ACC112 (cell line): ENCODE results near the gene ZNF317.

Source experiments
- H2AFZ ChIP-seq: fragments of 200-600 bp; sonication (generic); one replicate; pipeline ENCODE4 v1.6.0; 2017; ENCODE audit warnings: antibody characterized with exemption, low read length; ENCODE audit not compliant: unreplicated experiment
- H3K27ac ChIP-seq: fragments of 200-600 bp; sonication (generic); 2 replicates; pipeline ENCODE4 v1.5.1; 2014; ENCODE audit warnings: low read depth, mild to moderate bottlenecking, antibody characterized with exemption, low read length, moderate library complexity
- H3K27me3 ChIP-seq: fragments of 200-600 bp; sonication (generic); 2 replicates; pipeline ENCODE4 v1.6.1; 2014; ENCODE audit warnings: mild to moderate bottlenecking, antibody characterized with exemption, low read length, moderate library complexity, mixed read lengths; ENCODE audit not compliant: insufficient read depth
- H3K36me3 ChIP-seq: fragments of 200-600 bp; sonication (generic); 2 replicates; pipeline ENCODE4 v1.6.1; 2016; ENCODE audit warnings: mild to moderate bottlenecking, antibody characterized with exemption, low read length, moderate library complexity, mixed read lengths; ENCODE audit not compliant: insufficient read depth
- H3K4me1 ChIP-seq: fragments of 200-600 bp; sonication (generic); one replicate; pipeline ENCODE4 v1.6.1; 2016; ENCODE audit warnings: low read length, mixed read lengths; ENCODE audit not compliant: insufficient read depth, unreplicated experiment, control insufficient read depth
- H3K4me3 ChIP-seq: fragments of 200-600 bp; sonication (generic); 2 replicates; pipeline ENCODE4 v1.5.1; 2014; ENCODE audit warnings: mild to moderate bottlenecking, low read depth, low read length
- H3K79me2 ChIP-seq: fragments of 200-600 bp; sonication (generic); one replicate; pipeline ENCODE4 v1.6.0; 2016; ENCODE audit warnings: low read length; ENCODE audit not compliant: control insufficient read depth, unreplicated experiment, insufficient read depth

The ZNF317 gene

DNA sequence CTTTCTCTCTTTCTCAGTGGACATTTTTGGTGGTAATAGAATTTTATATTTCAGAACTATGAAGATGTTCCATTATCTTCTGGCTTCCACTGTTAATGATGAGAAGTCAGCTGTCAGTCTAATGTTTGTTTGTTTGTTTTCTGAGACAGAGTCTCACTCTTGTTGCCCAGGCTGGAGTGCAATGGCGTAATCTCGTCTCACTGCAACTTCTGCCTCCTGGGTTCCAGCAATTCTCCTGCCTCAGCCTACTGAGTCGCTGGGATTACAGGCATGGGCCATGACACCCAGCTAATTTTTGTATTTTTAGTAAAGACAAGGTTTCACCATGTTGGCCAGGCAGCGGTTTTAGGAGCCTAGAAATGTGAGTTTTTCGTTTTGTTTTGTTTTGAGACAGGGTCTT lies 4.7 kb downstream of the ZNF317 start:
- H2AFZ ChIP-seq, result no peak overlapping the region
- peaks cover 30% of the 10 kb centered on the region for H3K36me3 ChIP-seq
- H3K27me3 ChIP-seq, result no peaks in the 10 kb centered on the region
- peaks cover 11% of the 10 kb centered on the region for H3K4me1 ChIP-seq
- H3K27ac ChIP-seq, result no peak overlapping the region
- H3K79me2 ChIP-seq, result peaks cover 93% of the 10 kb centered on the region
- H3K4me3 ChIP-seq, result no peak overlapping the region

- Histone ChIP-seq H3K4me3 (no peak overlapping the region), H3K4me1 (peaks cover 4% of the 10 kb centered on the region), H3K36me3 (peaks cover 36% of the 10 kb centered on the region), H3K27me3 (no peaks in the 10 kb centered on the region), H3K27ac (no peak overlapping the region), H2AFZ (no peak overlapping the region), H3K79me2 (peaks cover 95% of the 10 kb centered on the region)
Measured at GRCh38 chr19:9146882-9147281, 6.7 kb downstream of the ZNF317 start.

GRCh38 chr19:9148697-9149096 lies 8.5 kb downstream of the ZNF317 start:
- Histone ChIP-seq H3K79me2 (peaks cover 94% of the 10 kb centered on the region), H3K4me3 (no peak overlapping the region), H3K27ac (no peak overlapping the region), H3K4me1 (no peaks in the 10 kb centered on the region), H2AFZ (no peak overlapping the region), H3K27me3 (no peaks in the 10 kb centered on the region), H3K36me3 (peaks cover 42% of the 10 kb centered on the region)

DNA sequence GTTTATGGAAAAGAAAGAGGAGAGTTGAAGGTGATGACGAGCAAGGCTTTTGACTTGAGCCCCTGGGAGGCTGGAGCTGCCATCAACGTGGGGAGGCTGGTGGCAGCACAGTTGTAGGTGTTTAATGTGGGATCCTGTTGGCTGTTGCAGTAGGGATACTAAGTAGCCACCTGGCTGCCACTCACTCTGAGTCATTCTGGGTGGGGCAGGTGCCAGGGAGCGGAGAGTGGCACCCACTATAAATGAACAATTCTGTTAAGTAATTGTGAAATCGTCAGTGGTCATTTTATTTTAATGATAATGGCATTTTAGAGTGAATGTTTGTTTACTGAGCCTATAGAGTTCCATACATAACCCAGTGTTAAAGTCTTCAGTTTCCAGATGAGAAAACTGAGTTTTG lies 9.8 kb downstream of the ZNF317 start:
- Histone ChIP-seq H3K4me3 (no peak overlapping the region), H3K27ac (no peak overlapping the region), H2AFZ (no peak overlapping the region), H3K27me3 (no peaks in the 10 kb centered on the region), H3K36me3 (peaks cover 37% of the 10 kb centered on the region), H3K4me1 (no peaks in the 10 kb centered on the region), H3K79me2 (peaks cover 95% of the 10 kb centered on the region)

DNA sequence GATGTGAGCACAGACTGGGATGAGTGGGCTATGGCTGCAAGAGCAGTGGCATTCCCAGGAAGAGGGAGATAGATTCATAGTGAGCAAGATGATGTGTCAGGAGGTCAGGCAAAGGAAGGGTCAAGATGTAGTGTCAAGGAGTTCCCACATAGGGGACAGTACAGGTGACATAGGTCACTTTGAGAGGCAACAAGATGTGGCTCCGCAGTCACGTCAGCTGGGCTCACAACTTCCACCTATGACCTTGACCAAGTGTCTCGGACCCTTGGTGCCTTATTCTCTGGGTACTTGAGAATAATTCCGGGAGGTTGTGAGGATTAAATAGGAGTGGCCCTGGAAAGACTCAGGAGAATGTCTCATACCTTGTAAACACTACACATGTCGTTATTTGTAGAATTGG lies 10.5 kb downstream of the ZNF317 start:
- Histone ChIP-seq H3K27me3 (no peaks in the 10 kb centered on the region), H3K4me1 (no peaks in the 10 kb centered on the region), H3K27ac (no peak overlapping the region), H3K79me2 (peaks cover 94% of the 10 kb centered on the region), H3K36me3 (peaks cover 38% of the 10 kb centered on the region), H3K4me3 (no peak overlapping the region), H2AFZ (no peak overlapping the region)

GRCh38 chr19:9151367-9151766 lies 11.2 kb downstream of the ZNF317 start:
- no peak overlapping the region for H3K4me3 ChIP-seq
- no peaks in the 10 kb centered on the region for H3K27me3 ChIP-seq
- H3K79me2 ChIP-seq, result peaks cover 90% of the 10 kb centered on the region
- no peak overlapping the region for H2AFZ ChIP-seq
- H3K36me3 ChIP-seq, result peaks cover 43% of the 10 kb centered on the region
- no peak overlapping the region for H3K27ac ChIP-seq
- no peaks in the 10 kb centered on the region for H3K4me1 ChIP-seq

GRCh38 chr19:9155591-9155990 lies 15.4 kb downstream of the ZNF317 start:
- H3K79me2 ChIP-seq, result peaks cover 54% of the 10 kb centered on the region
- no peak overlapping the region for H3K4me3 ChIP-seq
- H3K36me3 ChIP-seq, result peaks cover 72% of the 10 kb centered on the region
- H2AFZ ChIP-seq, result no peak overlapping the region
- H3K27ac ChIP-seq, result no peak overlapping the region
- no peaks in the 10 kb centered on the region for H3K27me3 ChIP-seq
- H3K4me1 ChIP-seq, result no peaks in the 10 kb centered on the region

GRCh38 chr19:9156304-9156703 lies 16.1 kb downstream of the ZNF317 start:
- H3K27me3 ChIP-seq, result no peaks in the 10 kb centered on the region
- peaks cover 47% of the 10 kb centered on the region for H3K79me2 ChIP-seq
- H3K27ac ChIP-seq, result no peak overlapping the region
- H3K36me3 ChIP-seq, result peaks cover 77% of the 10 kb centered on the region
- H3K4me3 ChIP-seq, result no peak overlapping the region
- no peaks in the 10 kb centered on the region for H3K4me1 ChIP-seq
- no peak overlapping the region for H2AFZ ChIP-seq

- no peak overlapping the region for H3K27ac ChIP-seq
- no peak overlapping the region for H2AFZ ChIP-seq
- no peak overlapping the region for H3K4me3 ChIP-seq
- H3K4me1 ChIP-seq, result no peaks in the 10 kb centered on the region
- H3K27me3 ChIP-seq, result no peaks in the 10 kb centered on the region
- peaks cover 79% of the 10 kb centered on the region for H3K36me3 ChIP-seq
- peaks cover 14% of the 10 kb centered on the region for H3K79me2 ChIP-seq
Measured at GRCh38 chr19:9159891-9160290, 19.7 kb downstream of the ZNF317 start.

DNA sequence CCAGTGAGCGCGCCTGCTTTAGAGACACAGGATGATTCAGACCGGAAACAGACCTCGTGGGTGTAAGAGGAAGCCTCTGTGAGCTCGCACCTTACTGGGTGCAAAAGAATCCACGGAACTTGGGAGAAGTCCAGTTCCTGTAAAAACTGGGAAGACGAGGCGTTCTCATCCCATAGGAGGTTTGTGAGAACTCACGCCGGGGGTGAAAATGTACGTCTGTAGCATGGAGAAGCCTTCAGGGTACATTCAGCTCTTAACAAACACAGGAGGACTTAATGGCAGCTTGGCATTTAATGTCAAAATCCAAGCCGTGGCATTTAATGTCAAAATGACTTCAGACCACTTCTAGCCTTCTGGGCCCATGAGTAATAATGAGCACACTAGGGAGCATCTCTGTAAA lies 21.2 kb downstream of the ZNF317 start:
- H2AFZ ChIP-seq, result no peak overlapping the region
- no peaks in the 10 kb centered on the region for H3K27me3 ChIP-seq
- H3K4me1 ChIP-seq, result no peaks in the 10 kb centered on the region
- H3K79me2 ChIP-seq, result peaks cover 4% of the 10 kb centered on the region
- H3K27ac ChIP-seq, result no peak overlapping the region
- peaks cover 65% of the 10 kb centered on the region for H3K36me3 ChIP-seq
- H3K4me3 ChIP-seq, result no peak overlapping the region

- H3K4me1 ChIP-seq, result no peaks in the 10 kb centered on the region
- H3K4me3 ChIP-seq, result no peak overlapping the region
- peaks cover 33% of the 10 kb centered on the region for H3K36me3 ChIP-seq
- no peaks in the 10 kb centered on the region for H3K27me3 ChIP-seq
- H3K79me2 ChIP-seq, result no peaks in the 10 kb centered on the region
- H2AFZ ChIP-seq, result no peak overlapping the region
- no peak overlapping the region for H3K27ac ChIP-seq
Measured at GRCh38 chr19:9165261-9165660, 25.1 kb downstream of the ZNF317 start.
